H1 (cell line): ENCODE data around the gene EYA2. TPM values are rescaled to one million over a fixed set of nuclear protein-coding genes. Genes with fewer than 3 reads are reported as not detected.

Source experiments
- CTCF ChIA-PET: fragments of 300-600 bp; sonication (Branson Sonifier 250); formaldehyde crosslinking; loops from one replicate; lab custom pipeline; 2021; ENCODE audit not compliant: partially characterized antibody; lab: Charles Lee
- POLR2A ChIA-PET: fragments of 300-600 bp; sonication (Branson Sonifier 250); formaldehyde crosslinking; loops from one replicate; lab custom pipeline; 2021; ENCODE audit warnings: inconsistent platforms; ENCODE audit not compliant: partially characterized antibody; lab: Charles Lee
- DNase-seq, 2 experiments: peaks; one replicate each; pipeline versions ENCODE4 v3.0.0 to v3.0.0-alpha.2; 2010 to 2022; ENCODE audit warnings: low spot score in 2 of 2, low read depth in 1 of 2, mixed read lengths in 1 of 2
- FAIRE-seq: peaks from 2 replicates; lab custom pipeline; 2011; peaks lifted over from hg19 to GRCh38; lab: Jason Lieb, UNC
- H2AFZ ChIP-seq: 2 replicates; pipeline ENCODE4 v1.8.1; 2012; ENCODE audit warnings: low read length, inconsistent platforms
- H2AK5ac ChIP-seq: 2 replicates; pipeline ENCODE4 v1.6.1; 2013; ENCODE audit warnings: low read depth, low read length
- H2BK120ac ChIP-seq: replicated peaks from 2 replicates; pipeline ENCODE3; 2013; ENCODE audit warnings: low read depth, low read length, inconsistent platforms
- H2BK12ac ChIP-seq: 2 replicates; pipeline ENCODE4 v1.6.1; 2013; ENCODE audit warnings: low read depth, low read length
- H2BK15ac ChIP-seq: 2 replicates; pipeline ENCODE4 v1.6.1; 2013; ENCODE audit warnings: low read length
- H2BK20ac ChIP-seq: 2 replicates; pipeline ENCODE4 v1.6.1; 2013; ENCODE audit warnings: low read length
- H2BK5ac ChIP-seq: 2 replicates; pipeline ENCODE4 v1.6.1; 2013; ENCODE audit warnings: low read depth, low read length
- H3K14ac ChIP-seq: 2 replicates; pipeline ENCODE4 v1.6.1; 2013; ENCODE audit warnings: inconsistent platforms; ENCODE audit not compliant: insufficient read length
- H3K18ac ChIP-seq: 2 replicates; pipeline ENCODE4 v1.6.1; 2013; ENCODE audit warnings: low read length; ENCODE audit errors: extremely low read depth
- H3K23ac ChIP-seq: 2 replicates; pipeline ENCODE4 v1.6.1; 2013; ENCODE audit warnings: inconsistent platforms; ENCODE audit not compliant: insufficient read length
- H3K23me2 ChIP-seq: 2 replicates; pipeline ENCODE4 v1.6.1; 2013; ENCODE audit warnings: low read depth, low read length
- H3K27ac ChIP-seq: 2 replicates; pipeline ENCODE4 v1.6.1; 2011; ENCODE audit warnings: low read depth, low read length, inconsistent platforms
- H3K27me3 ChIP-seq, 4 experiments: replicated peaks in 1 of 4; 1 replicate in 1 of 4; 2 replicates in 3 of 4; pipeline versions ENCODE4 v1.6.1 to v1.8.1; 2011 to 2013; ENCODE audit warnings: low read length in 3 of 4, mild to moderate bottlenecking in 3 of 4, inconsistent platforms in 2 of 4, mixed read lengths in 2 of 4, moderate library complexity in 1 of 4; ENCODE audit not compliant: control insufficient read depth in 3 of 4, insufficient read depth in 3 of 4; ENCODE audit errors: extremely low read depth in 1 of 4
- H3K36me3 ChIP-seq, 4 experiments: 2 replicates each; pipeline versions ENCODE4 v1.6.1 to v1.8.1; 2011 to 2013; ENCODE audit warnings: mild to moderate bottlenecking in 4 of 4, low read length in 3 of 4, moderate library complexity in 2 of 4, control low read depth in 1 of 4, inconsistent platforms in 1 of 4; ENCODE audit not compliant: insufficient read depth in 4 of 4, control insufficient read depth in 2 of 4
- H3K4ac ChIP-seq: replicated peaks from 2 replicates; pipeline ENCODE3; 2013; ENCODE audit warnings: low read length, low read depth, mixed read lengths, inconsistent platforms; ENCODE audit not compliant: insufficient read length
- H3K4me1 ChIP-seq, 4 experiments: replicated peaks in 1 of 4; 1 replicate in 1 of 4; 2 replicates in 3 of 4; pipeline versions ENCODE4 v1.6.1 to v1.8.1; 2011 to 2013; ENCODE audit warnings: low read length in 3 of 4, inconsistent platforms in 2 of 4, mixed read lengths in 1 of 4; ENCODE audit not compliant: insufficient read depth in 4 of 4, control insufficient read depth in 3 of 4
- H3K4me2 ChIP-seq, 2 experiments: 2 replicates each; pipeline versions ENCODE4 v1.6.1 to v1.8.1; 2011 to 2013; ENCODE audit warnings: low read depth in 2 of 2, low read length in 2 of 2, control low read depth in 1 of 2, inconsistent platforms in 1 of 2, mild to moderate bottlenecking in 1 of 2; ENCODE audit not compliant: insufficient read depth in 1 of 2
- H3K4me3 ChIP-seq, 4 experiments: fragments of 200-600, 300-600 bp in 1 of 4; sonication (generic), shearing (Covaris generic), sonication (Bioruptor Twin) in 1 of 4; 2 replicates each; pipeline versions ENCODE4 v1.5.1 to v1.8.1; 2011 to 2016; ENCODE audit warnings: low read length in 4 of 4, low read depth in 3 of 4, control low read depth in 2 of 4, inconsistent platforms in 2 of 4, mild to moderate bottlenecking in 2 of 4, mixed read lengths in 1 of 4, moderate library complexity in 1 of 4; ENCODE audit not compliant: insufficient read depth in 2 of 4; ENCODE audit errors: extremely low read depth in 1 of 4
- H3K56ac ChIP-seq: replicated peaks from 2 replicates; pipeline ENCODE3; 2013; ENCODE audit warnings: low read depth, mild to moderate bottlenecking, mixed read lengths, low read length, inconsistent platforms; ENCODE audit not compliant: insufficient read length
- H3K79me1 ChIP-seq: 2 replicates; pipeline ENCODE4 v1.6.1; 2013; ENCODE audit warnings: low read depth, low read length, control low read depth
- H3K79me2 ChIP-seq, 2 experiments: 2 replicates each; pipeline versions ENCODE4 v1.6.1 to v1.8.1; 2012 to 2013; ENCODE audit warnings: low read length in 2 of 2, mild to moderate bottlenecking in 2 of 2, inconsistent platforms in 1 of 2; ENCODE audit not compliant: insufficient read depth in 2 of 2, control insufficient read depth in 1 of 2
- H3K9ac ChIP-seq, 4 experiments: replicated peaks in 1 of 4; 1 replicate in 1 of 4; 2 replicates in 3 of 4; pipeline versions ENCODE4 v1.6.1 to v1.8.1; 2011 to 2013; ENCODE audit warnings: low read depth in 3 of 4, low read length in 3 of 4, control low read depth in 2 of 4, mild to moderate bottlenecking in 2 of 4, moderate library complexity in 2 of 4, inconsistent platforms in 1 of 4; ENCODE audit errors: extremely low read depth in 1 of 4
- H3K9me3 ChIP-seq, 2 experiments: 2 replicates each; pipeline versions ENCODE4 v1.6.1 to v1.8.1; 2012 to 2013; ENCODE audit warnings: mild to moderate bottlenecking in 2 of 2, moderate library complexity in 2 of 2, control low read depth in 1 of 2, inconsistent platforms in 1 of 2, low read depth in 1 of 2, low read length in 1 of 2, mixed read lengths in 1 of 2; ENCODE audit not compliant: insufficient read depth in 2 of 2
- H4K20me1 ChIP-seq, 2 experiments: replicated peaks in 1 of 2; 2 replicates each; pipeline versions ENCODE3 to v1.8.1; 2011 to 2013; ENCODE audit warnings: inconsistent platforms in 2 of 2, low read length in 2 of 2, mild to moderate bottlenecking in 1 of 2; ENCODE audit not compliant: insufficient read depth in 2 of 2, control insufficient read depth in 1 of 2
- H4K5ac ChIP-seq: 2 replicates; pipeline ENCODE4 v1.6.1; 2013; ENCODE audit warnings: low read length, low read depth, mixed read lengths, inconsistent platforms; ENCODE audit not compliant: insufficient read length
- H4K8ac ChIP-seq: 2 replicates; pipeline ENCODE4 v1.8.0; 2013; ENCODE audit warnings: mild to moderate bottlenecking, moderate library complexity, low read length, inconsistent platforms; ENCODE audit not compliant: insufficient read depth; ENCODE audit errors: extremely low read depth
- H4K91ac ChIP-seq: replicated peaks from 2 replicates; pipeline ENCODE3; 2013; ENCODE audit warnings: low read length, mixed read lengths, inconsistent platforms; ENCODE audit not compliant: insufficient read length
- CREB1 ChIP-seq: IDR thresholded peaks from 2 replicates; pipeline ENCODE4 v1.6.1; 2012; ENCODE audit warnings: inconsistent platforms
- CTBP2 ChIP-seq: IDR thresholded peaks from 2 replicates; pipeline ENCODE4 v1.7.0; 2011; ENCODE audit warnings: borderline replicate concordance, mild to moderate bottlenecking, moderate library complexity, mixed read lengths, low read length; ENCODE audit not compliant: insufficient read depth, insufficient read length
- JUN ChIP-seq: IDR thresholded peaks from 2 replicates; pipeline ENCODE4 v1.6.1; 2011; ENCODE audit warnings: low read depth, mild to moderate bottlenecking, improper control_type of control experiment, low read length
- SP2 ChIP-seq: IDR thresholded peaks from 2 replicates; pipeline ENCODE4 v1.6.1; 2012; ENCODE audit warnings: mild to moderate bottlenecking, low read length, inconsistent platforms
- SRF ChIP-seq: IDR thresholded peaks from 2 replicates; pipeline ENCODE4 v1.6.1; 2011; ENCODE audit warnings: mild to moderate bottlenecking, low read depth, low read length, moderate library complexity
- TEAD4 ChIP-seq: IDR thresholded peaks from 2 replicates; pipeline ENCODE4 v1.6.1; 2012; ENCODE audit warnings: low read depth, low read length, inconsistent platforms, mixed read lengths
- WGBS, 2 experiments: shearing (Covaris generic) in 1 of 2; methylation state at CpG; one replicate each; pipeline versions ENCODE4 v1.1.6 to v1.1.7; 2013 to 2015; ENCODE audit warnings: low lambda C conversion rate in 2 of 2, mixed read lengths in 2 of 2, inconsistent platforms in 1 of 2, low coverage in 1 of 2, missing lambda C conversion rate in 1 of 2; ENCODE audit not compliant: insufficient replicate concordance in 2 of 2, insufficient coverage in 1 of 2, insufficient read length in 1 of 2; ENCODE audit errors: extremely low coverage in 1 of 2, missing lambda C conversion rate in 1 of 2; 5-methylcytosine and 5-hydroxymethylcytosine counted together
- polyA plus RNA-seq, 7 experiments: library from polyadenylated mRNA; depleted of rRNA in 3 of 7; stranded (reverse) in 5 of 7; unstranded in 2 of 7; fragments of >200 nt in 5 of 7; fragments of 200-250 nt in 2 of 7; gene quantifications; 1 replicate in 5 of 7; 2 replicates in 1 of 7; 4 replicates in 1 of 7; pipeline versions ENCODE4 v1.2.1 to v1.2.3, GENCODE V29; 2011 to 2013; ENCODE audit warnings: missing spikeins in 2 of 7, mixed read lengths in 2 of 7
- total RNA-seq: library from RNA; stranded (reverse); fragmentation: NEBNext Ultra II Directional; extraction: Animal tissue kit (Norgen Biotek cat#: 25700); gene quantifications from 2 replicates; pipeline ENCODE4 v1.2.1, GENCODE V29; 2021

EYA2 gene
- total and polyA plus RNA-seq, 2 of the 8 experiments (the other 6 are each of a cell fraction or from before 2014, with no cell fraction given), result 1.6 to 1.7 TPM

DNA sequence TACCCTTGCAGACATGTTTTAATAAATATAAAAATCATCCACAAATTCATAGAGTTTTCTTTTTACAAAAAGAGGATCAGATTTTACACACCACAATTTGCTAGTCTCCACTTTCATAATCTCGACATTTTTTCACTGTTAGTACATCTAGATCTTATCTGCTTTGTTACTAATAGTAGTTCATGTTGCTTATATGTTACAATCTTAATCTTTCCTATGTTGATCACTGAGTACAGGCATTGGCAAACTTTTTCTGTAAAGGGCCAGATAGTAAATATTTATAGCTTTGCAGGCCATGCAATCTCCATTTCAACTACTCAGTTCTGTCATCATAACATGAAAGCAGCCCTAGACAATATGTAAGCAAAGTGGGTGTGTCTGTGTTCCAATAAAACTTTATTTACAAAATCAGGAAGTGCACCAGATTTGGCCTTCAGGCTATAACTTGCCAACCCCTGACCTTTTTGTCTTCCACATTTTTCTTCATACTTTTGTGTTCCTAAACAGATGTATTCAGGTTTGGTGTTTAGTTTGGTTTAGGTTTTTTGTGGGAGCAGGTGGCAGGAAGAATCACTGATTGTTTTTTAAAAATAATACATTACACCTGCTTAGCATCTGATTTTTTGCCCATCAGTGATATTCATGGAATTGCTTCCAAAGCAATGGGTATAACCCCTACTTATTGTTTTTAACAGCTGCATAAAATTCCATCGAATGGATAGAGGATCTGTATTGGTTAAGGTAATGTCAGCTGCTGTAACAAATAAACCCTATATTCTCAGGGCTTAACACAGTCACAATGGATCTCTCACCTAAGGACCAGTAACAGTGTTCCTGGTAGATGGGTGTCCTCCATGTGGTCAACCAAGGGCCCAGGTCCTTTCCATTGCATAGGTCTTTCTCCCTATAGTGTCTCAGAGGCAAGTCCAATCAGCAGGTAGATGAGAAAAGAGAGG, 61.2 kb downstream of the EYA2 start:
- Histone ChIP-seq H4K20me1 (no peaks in the 10 kb centered on the region), H3K4me3 (no peak overlapping the region), H3K23me2 (no peaks in the 10 kb centered on the region; the same call in 1 of the 2 replicates), H4K91ac (no peak overlapping the region), H3K9me3 (peaks cover 5 to 9% of the 10 kb centered on the region in 2 experiments; a peak in 2 of 4 replicates), H2AK5ac (no peak overlapping the region), H3K14ac (no peak overlapping the region), H3K4me1 (peaks cover 0 to 7% (median under 1%) of the 10 kb centered on the region in 4 experiments; a peak in 2 of 7 replicates), H3K9ac (no peak overlapping the region), H2BK20ac (no peak overlapping the region), H2BK5ac (no peak overlapping the region), H3K27ac (no peak overlapping the region), H2BK12ac (no peak overlapping the region), H3K18ac (no peak overlapping the region), H4K5ac (no peak overlapping the region), H3K27me3 (no peaks in the 10 kb centered on the region), H3K36me3 (peaks cover 0 to 3% (median 0%) of the 10 kb centered on the region in 4 experiments; a peak in 1 of 8 replicates), H3K79me2 (no peaks in the 10 kb centered on the region), H2BK15ac (no peak overlapping the region), H3K4ac (no peak overlapping the region), H3K56ac (no peak overlapping the region), H3K4me2 (no peak overlapping the region), H4K8ac (no peak overlapping the region), H2BK120ac (no peak overlapping the region), H3K79me1 (no peaks in the 10 kb centered on the region), H2AFZ (no peak overlapping the region), H3K23ac (no peak overlapping the region)
- 91% methylated on average over 2 of the region's 2 CpGs; no CpG with 5 or more reads in 1 of the 2 experiments for WGBS, 2 experiments
- FAIRE-seq, result no peak
- POLR2A ChIA-PET, result no interaction called here
- TF ChIP-seq SP2 (no peak), TEAD4 (no peak), JUN (no peak), SRF (no peak), CTBP2 (no peak), CREB1 (no peak)
- CTCF ChIA-PET, result no interaction called here
- no peak for DNase-seq
